Measurements from ENCODE around the gene PRICKLE2. TPM values are rescaled to one million over a fixed set of nuclear protein-coding genes. Genes with fewer than 3 reads are reported as not detected.

Gene PRICKLE2
- total and polyA plus RNA-seq, 2 donors (not counting 3 experiments of a cell fraction or from before 2014, with no cell fraction given) = 3.0 to 7.1 TPM

- BruUV-seq (replicated peaks) = no TSS peak
- no peaks in the 10 kb centered on the region for H3K79me2 ChIP-seq (ENCODE audit: control insufficient read depth, insufficient read depth, low read length)
- dilution Hi-C loops (cut with MboI; ENCODE audit: extremely low pct_ligation_motif_present, low sequenced_read_pairs) = no loop called here
- H3K9me1 ChIP-seq (replicated peaks; ENCODE audit: control insufficient read depth, extremely low read depth, insufficient read depth, low read length) = no peaks in the 10 kb centered on the region
- intact Hi-C loops (cut with micrococcal nuclease) = no loop called here
- no peaks in the 10 kb centered on the region for H3K4me1 ChIP-seq (ENCODE audit: control insufficient read depth, extremely low read depth, insufficient read depth, low read length)
- DNase-seq (ENCODE audit: low read depth, low spot score) = no peak
- ChIA-PET CTCF (interaction anchor here (1.0 to 1.7 kb wide), 3 partner anchors 8 to 10 kb away, joined by 3 to 4 read pairs (median 3); no protein-coding TSS in a partner anchor), POLR2A (interaction anchor here (0.7 kb wide), 1 partner anchor 47 kb away, joined by 6 read pairs; no protein-coding TSS in a partner anchor)
- H3K4me3 ChIP-seq (replicated peaks in 1 of 3; ENCODE audit: insufficient read depth in 1 of 3, low read depth in 1 of 3, low read length in 3 of 3) = no peak overlapping the region
- no peak overlapping the region for H3K27ac ChIP-seq (ENCODE audit: insufficient read depth, low read depth, low read length)
- H3K9me3 ChIP-seq (replicated peaks; ENCODE audit: control insufficient read depth, insufficient read depth, low read length) = no peaks in the 10 kb centered on the region
- H4K20me1 ChIP-seq (replicated peaks; ENCODE audit: control insufficient read depth, extremely low read depth, insufficient read depth, low read length) = no peaks in the 10 kb centered on the region
- H3K9ac ChIP-seq (replicated peaks; ENCODE audit: extremely low read depth, insufficient read depth, low read length) = no peak overlapping the region
- H3K36me3 ChIP-seq (ENCODE audit: control insufficient read depth in 2 of 2, extremely low read depth in 1 of 2, insufficient read depth in 2 of 2, low read length in 2 of 2) = peaks cover 0 to 13% of the 10 kb centered on the region in 2 experiments
- H3K27me3 ChIP-seq (ENCODE audit: control insufficient read depth in 2 of 2, insufficient read depth in 2 of 2, low read length in 2 of 2) = no peaks in the 10 kb centered on the region
- no peak for FAIRE-seq
- H3K4me2 ChIP-seq (ENCODE audit: insufficient read depth, low read length) = no peak overlapping the region
- H2AFZ ChIP-seq (ENCODE audit: low read depth, low read length) = no peak overlapping the region
- no peak for TF ChIP-seq EZH2 (IDR thresholded peaks at IDR 0.05; ENCODE audit: borderline replicate concordance, low read depth, low read length, severe bottlenecking)
- TF ChIP-seq MYC (IDR thresholded peaks at IDR 0.05; ENCODE audit: low read depth, low read length) = no peak
These were observed 80.9 kb downstream of the PRICKLE2 start for GRCh38 chr3:64144241-64144900.

- no peak overlapping the region for H3K27ac ChIP-seq (ENCODE audit: insufficient read depth, low read depth, low read length)
These were observed 81.7 kb downstream of the PRICKLE2 start for GRCh38 chr3:64143409-64144130.

More at GRCh38 chr3:64143409-64144130, 81.7 kb downstream of the PRICKLE2 start:
- Histone ChIP-seq H3K79me2 (ENCODE audit: control insufficient read depth, insufficient read depth, low read length) (no peaks in the 10 kb centered on the region), H3K27me3 (ENCODE audit: control insufficient read depth in 2 of 2, insufficient read depth in 2 of 2, low read length in 2 of 2) (no peaks in the 10 kb centered on the region), H3K36me3 (ENCODE audit: control insufficient read depth in 2 of 2, extremely low read depth in 1 of 2, insufficient read depth in 2 of 2, low read length in 2 of 2) (peaks cover 0 to 13% of the 10 kb centered on the region in 2 experiments), H2AFZ (ENCODE audit: low read depth, low read length) (no peak overlapping the region), H3K9ac (replicated peaks; ENCODE audit: extremely low read depth, insufficient read depth, low read length) (no peak overlapping the region), H3K4me1 (ENCODE audit: control insufficient read depth, extremely low read depth, insufficient read depth, low read length) (no peaks in the 10 kb centered on the region), H3K4me2 (ENCODE audit: insufficient read depth, low read length) (no peak overlapping the region), H3K9me1 (replicated peaks; ENCODE audit: control insufficient read depth, extremely low read depth, insufficient read depth, low read length) (no peaks in the 10 kb centered on the region), H3K4me3 (replicated peaks in 1 of 3; ENCODE audit: insufficient read depth in 1 of 3, low read depth in 1 of 3, low read length in 3 of 3) (no peak overlapping the region), H4K20me1 (replicated peaks; ENCODE audit: control insufficient read depth, extremely low read depth, insufficient read depth, low read length) (no peaks in the 10 kb centered on the region), H3K9me3 (replicated peaks; ENCODE audit: control insufficient read depth, insufficient read depth, low read length) (no peaks in the 10 kb centered on the region)
- no peak for TF ChIP-seq JUN (IDR thresholded peaks at IDR 0.05; ENCODE audit: borderline replicate concordance, insufficient read depth, insufficient read length, low read depth)
- TF ChIP-seq EZH2 (IDR thresholded peaks at IDR 0.05; ENCODE audit: borderline replicate concordance, low read depth, low read length, severe bottlenecking) = no peak
- no peak for TF ChIP-seq FOS (IDR thresholded peaks at IDR 0.05; ENCODE audit: borderline replicate concordance, insufficient read depth, low read length)
- no peak for TF ChIP-seq GATA2 (IDR thresholded peaks at IDR 0.05; ENCODE audit: insufficient read depth, insufficient read length, low read depth, low read length)
- no peak for TF ChIP-seq POLR2AphosphoS5 (IDR thresholded peaks at IDR 0.05; ENCODE audit: insufficient read depth, low read depth, low read length)
- no peak for TF ChIP-seq CTCF (IDR thresholded peaks at IDR 0.05; ENCODE audit: extremely low read depth in 1 of 2, insufficient read depth in 1 of 2, low read depth in 1 of 2, low read length in 2 of 2)
- TF ChIP-seq MAX (IDR thresholded peaks at IDR 0.05; ENCODE audit: insufficient read depth, insufficient read length) = no peak
- TF ChIP-seq POLR2A (IDR thresholded peaks at IDR 0.05; ENCODE audit: low read depth, low read length) = no peak
- no peak for TF ChIP-seq MYC (IDR thresholded peaks at IDR 0.05; ENCODE audit: low read depth, low read length)
- POLR2A ChIA-PET = interaction anchor here (0.7 kb wide), 1 partner anchor 46 kb away, joined by 6 read pairs; no protein-coding TSS in a partner anchor
- intact Hi-C loops (cut with micrococcal nuclease) (no loop called here), dilution Hi-C loops (cut with MboI; ENCODE audit: extremely low pct_ligation_motif_present, low sequenced_read_pairs) (no loop called here)
- FAIRE-seq (no peak), DNase-seq (ENCODE audit: low read depth, low spot score) (peak; percentile 84)
- no TSS peak for BruUV-seq (replicated peaks)
- CTCF ChIA-PET = interaction anchor here (1.0 to 1.7 kb wide), 2 partner anchors 9 to 11 kb away, joined by 3 to 4 read pairs; no protein-coding TSS in a partner anchor
